NB4 (cell line): ENCODE measurements around the gene SOX14.

Experiments used
- MAX ChIP-seq: IDR thresholded peaks from 2 replicates; pipeline ENCODE4 v1.6.1; 2011; ENCODE audit warnings: low read depth, low read length
- MYC ChIP-seq: IDR thresholded peaks from 2 replicates; pipeline ENCODE4 v1.6.1; 2011; ENCODE audit warnings: low read depth, low read length
- POLR2A ChIP-seq: IDR thresholded peaks from 2 replicates; pipeline ENCODE4 v1.6.1; 2011; ENCODE audit warnings: mild to moderate bottlenecking; ENCODE audit not compliant: insufficient read length; ENCODE audit errors: extremely low read depth
- TF ChIP-seq, protein P1 (sequence below): IDR thresholded peaks from one replicate; pipeline ENCODE4 v1.5.1; 2012; ENCODE audit warnings: low read depth, low read length

GRCh38 chr3:137764001-137764433, at the start of gene SOX14:
- TF ChIP-seq, protein P1, sequence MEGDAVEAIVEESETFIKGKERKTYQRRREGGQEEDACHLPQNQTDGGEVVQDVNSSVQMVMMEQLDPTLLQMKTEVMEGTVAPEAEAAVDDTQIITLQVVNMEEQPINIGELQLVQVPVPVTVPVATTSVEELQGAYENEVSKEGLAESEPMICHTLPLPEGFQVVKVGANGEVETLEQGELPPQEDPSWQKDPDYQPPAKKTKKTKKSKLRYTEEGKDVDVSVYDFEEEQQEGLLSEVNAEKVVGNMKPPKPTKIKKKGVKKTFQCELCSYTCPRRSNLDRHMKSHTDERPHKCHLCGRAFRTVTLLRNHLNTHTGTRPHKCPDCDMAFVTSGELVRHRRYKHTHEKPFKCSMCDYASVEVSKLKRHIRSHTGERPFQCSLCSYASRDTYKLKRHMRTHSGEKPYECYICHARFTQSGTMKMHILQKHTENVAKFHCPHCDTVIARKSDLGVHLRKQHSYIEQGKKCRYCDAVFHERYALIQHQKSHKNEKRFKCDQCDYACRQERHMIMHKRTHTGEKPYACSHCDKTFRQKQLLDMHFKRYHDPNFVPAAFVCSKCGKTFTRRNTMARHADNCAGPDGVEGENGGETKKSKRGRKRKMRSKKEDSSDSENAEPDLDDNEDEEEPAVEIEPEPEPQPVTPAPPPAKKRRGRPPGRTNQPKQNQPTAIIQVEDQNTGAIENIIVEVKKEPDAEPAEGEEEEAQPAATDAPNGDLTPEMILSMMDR, result no peak
- TF ChIP-seq MAX (no peak), POLR2A (no peak), MYC (no peak)
